HG02852 (cell line): ENCODE results near the gene SLC6A13.
"Not testable (repeated sequence)": the region's sequence is repeated elsewhere in the genome, so short reads cannot be mapped to it uniquely, and the experiment has no call there.

Source experiments
- ATAC-seq: cut with Tn5 transposase; IDR thresholded peaks from one replicate; pipeline ENCODE4 v1.9.1; 2021; ENCODE audit warnings: mild to moderate bottlenecking, moderate library complexity; ENCODE audit not compliant: unreplicated experiment

SLC6A13 gene

DNA sequence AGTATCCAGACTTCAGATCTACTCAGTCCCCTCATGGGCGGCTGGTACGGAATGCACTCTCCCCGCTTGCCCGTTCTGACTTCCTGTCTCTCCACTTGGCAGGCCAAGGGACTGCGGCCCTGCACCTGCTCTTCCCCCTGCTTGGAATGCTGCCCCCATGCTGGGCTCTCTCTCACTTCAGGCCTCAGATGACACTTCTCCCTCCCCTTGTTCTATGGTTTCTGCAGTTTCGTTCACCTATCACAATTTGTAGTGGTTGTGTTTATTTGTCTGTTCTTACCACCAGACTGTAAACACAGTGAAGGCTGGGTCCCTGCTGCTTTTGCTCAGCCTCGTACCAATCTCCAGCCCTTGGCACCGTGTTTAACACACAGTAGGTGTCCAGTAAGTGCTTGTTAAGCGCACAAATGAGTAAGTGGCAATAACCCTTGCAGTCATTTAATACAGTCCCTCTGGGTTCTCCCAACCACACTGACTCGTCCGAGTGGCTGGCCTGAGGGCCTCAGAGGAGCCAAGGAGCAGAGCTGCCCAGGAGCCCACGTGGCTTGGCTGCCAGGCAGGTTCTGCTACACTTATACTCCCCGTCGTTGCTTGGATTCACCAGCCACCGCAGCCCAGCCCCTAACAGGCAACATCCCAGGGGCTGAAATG is 60.4 kb downstream of the SLC6A13 start:
- no peak for ATAC-seq

GRCh38 chr12:201361-201760 is 61.3 kb downstream of the SLC6A13 start:
- ATAC-seq: no peak

- ATAC-seq: no peak
Measured at GRCh38 chr12:198705-199104, 63.9 kb downstream of the SLC6A13 start.

GRCh38 chr12:197911-198695 is 64.5 kb downstream of the SLC6A13 start:
- ATAC-seq: no peak

- no peak for ATAC-seq
Measured at GRCh38 chr12:197347-197746, 65.3 kb downstream of the SLC6A13 start.

DNA sequence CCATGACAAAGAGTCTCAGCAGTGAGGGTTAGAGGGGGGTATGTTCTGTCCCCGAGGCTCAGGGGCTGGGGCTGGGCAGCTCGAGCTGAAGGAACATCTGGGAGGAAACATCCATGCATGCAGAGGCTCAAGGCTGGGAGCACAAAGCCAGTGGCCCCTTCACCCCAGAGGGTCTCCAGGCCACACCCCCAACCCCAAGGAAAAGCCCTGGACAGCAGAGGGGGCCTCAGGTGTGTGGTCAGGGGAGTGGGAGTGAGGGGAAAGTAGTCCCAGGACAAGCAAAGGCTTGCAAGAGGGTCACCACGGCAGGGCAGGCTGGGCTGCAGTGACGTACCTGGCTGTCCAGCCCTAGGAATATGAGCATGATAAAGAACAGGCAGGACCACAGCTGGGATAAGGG is 66.2 kb downstream of the SLC6A13 start:
- ATAC-seq: no peak

GRCh38 chr12:195951-196350 is 66.7 kb downstream of the SLC6A13 start:
- ATAC-seq: no peak

GRCh38 chr12:195156-195555 is 67.5 kb downstream of the SLC6A13 start:
- ATAC-seq: no peak

GRCh38 chr12:194276-194675 is 68.4 kb downstream of the SLC6A13 start:
- no peak for ATAC-seq

GRCh38 chr12:193261-193660 is 69.4 kb downstream of the SLC6A13 start:
- no peak for ATAC-seq

- ATAC-seq: no peak
Measured at GRCh38 chr12:191541-191940, 71.1 kb downstream of the SLC6A13 start.

DNA sequence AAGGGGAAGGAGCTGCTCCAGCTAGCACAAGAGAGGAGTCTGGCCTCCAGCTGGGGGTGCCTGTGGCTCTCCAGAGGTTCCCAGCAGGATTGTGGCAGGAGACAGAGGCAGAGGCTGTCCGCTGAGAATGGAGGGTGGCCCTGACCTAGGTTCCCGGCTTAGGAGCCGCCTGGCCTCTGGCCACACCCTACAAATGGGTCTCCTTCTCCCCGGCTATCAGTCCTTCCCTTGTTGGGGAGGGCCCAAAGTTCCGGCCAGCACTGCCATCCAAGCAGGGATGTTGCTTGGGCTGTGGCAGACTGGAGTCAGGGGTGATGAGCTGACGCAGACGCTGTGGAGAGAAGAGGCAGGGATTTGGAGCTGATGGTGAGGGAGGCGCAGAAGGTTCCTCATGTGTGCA is 71.8 kb downstream of the SLC6A13 start:
- no peak for ATAC-seq

DNA sequence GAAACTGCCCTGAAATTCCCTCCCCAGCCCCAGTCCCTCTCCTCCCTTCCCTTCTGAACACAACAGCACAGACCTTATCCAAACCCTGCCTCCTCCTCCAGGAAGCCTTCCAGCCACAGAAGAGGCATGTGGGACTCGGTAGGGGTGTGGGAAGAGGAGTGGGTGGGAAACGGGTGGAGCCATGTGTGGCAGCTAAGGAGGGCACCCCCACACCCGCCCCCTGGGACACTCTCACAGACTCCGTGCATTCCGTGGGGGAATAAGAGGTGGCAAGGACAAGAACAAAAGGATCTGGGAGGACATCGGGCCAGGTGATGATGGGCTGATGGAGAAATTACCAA is 73.0 kb downstream of the SLC6A13 start:
- no peak for ATAC-seq

GRCh38 chr12:188910-189621 is 73.6 kb downstream of the SLC6A13 start:
- no peak for ATAC-seq

DNA sequence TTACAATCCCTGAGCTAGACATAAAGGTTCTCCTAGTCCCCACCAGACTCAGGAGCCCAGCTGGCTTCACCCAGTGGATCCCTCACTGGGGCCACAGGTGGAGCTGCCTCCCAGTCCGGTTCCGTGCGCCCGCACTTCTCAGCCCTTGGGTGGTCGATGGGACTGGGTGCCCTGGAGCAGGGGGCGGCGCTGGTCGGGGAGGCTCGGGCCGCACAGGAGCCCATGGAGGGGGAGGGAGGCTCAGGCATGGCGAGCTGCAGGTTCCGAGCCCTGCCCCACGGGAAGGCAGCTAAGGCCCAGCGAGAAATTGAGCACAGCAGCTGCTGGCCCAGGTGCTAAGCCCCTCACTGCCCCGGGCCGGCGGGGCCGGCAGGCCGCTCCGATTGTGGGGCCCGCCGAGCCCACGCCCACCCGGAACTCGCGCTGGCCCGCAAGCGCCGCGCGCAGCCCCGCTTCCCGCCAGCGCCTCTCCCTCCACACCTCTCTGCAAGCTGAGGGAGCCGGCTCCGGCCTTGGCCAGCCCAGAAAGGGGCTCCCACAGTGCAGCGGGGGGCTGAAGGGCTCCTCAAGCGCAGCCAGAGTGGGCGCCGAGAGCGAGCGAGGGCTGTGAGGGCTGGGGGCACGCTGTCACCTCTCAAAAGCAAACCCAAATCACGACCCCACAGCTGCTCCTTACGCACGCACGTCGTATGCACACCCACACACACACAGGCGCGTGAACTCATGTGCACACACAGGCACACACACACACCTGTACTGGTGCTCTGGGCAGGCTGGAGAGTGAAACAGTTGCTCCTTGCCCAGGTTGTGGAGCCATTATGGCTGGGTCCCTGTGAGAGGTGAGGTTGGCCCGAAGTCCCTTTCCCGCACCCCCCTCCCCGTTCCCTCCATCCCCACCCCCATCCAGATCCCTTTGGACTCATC is 74.4 kb downstream of the SLC6A13 start:
- not testable (repeated sequence) for ATAC-seq

DNA sequence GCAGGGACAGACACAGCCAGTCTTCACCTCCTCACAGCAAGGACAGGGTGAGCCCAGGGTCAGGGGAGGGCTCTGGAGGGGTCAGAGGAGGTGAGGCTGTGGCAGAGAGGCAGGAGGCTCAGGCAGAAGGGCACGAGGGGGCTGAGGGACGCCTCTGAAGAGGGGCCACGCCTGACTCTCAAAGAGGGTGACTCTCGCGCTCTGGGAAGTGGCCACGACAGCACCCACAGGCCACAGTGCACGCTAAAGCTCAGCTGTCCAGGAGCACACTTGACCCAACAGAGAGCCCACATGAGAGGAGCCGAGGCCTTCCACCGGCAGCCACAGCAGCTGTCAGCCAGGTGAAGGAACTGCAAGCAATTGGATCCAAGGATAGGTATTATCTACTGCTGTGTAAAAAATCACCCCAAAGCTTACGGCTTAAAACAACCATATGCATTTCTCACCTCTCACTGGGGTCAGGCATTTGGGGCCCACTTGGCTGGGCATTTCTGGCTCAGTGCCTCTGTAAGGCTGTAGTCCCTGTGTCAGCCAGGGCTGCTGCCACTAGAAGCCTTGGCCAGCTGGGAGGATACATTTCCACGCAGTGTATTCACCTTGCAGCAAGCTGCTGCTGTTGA is 76.5 kb downstream of the SLC6A13 start:
- no peak for ATAC-seq

DNA sequence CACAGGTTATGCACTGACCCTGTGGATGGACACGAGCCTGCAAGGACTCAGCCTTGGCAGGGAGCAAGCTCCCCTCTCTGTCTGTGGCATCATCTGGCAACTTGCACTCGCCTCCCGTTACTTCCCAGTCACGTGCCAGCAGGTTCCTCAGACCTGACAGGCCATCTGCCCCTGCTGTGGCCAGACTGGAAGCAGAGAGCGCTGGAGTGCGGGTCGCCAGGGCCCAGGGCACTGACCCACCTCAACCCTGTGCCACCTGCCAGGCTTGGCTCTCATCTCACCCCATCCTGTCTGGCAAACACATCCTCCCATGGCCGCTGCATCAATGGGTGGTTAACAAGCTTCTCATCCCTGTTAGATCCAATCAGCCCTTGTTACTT is 77.1 kb downstream of the SLC6A13 start:
- no peak for ATAC-seq

GRCh38 chr12:184811-185575 is 77.6 kb downstream of the SLC6A13 start:
- ATAC-seq: no peak

DNA sequence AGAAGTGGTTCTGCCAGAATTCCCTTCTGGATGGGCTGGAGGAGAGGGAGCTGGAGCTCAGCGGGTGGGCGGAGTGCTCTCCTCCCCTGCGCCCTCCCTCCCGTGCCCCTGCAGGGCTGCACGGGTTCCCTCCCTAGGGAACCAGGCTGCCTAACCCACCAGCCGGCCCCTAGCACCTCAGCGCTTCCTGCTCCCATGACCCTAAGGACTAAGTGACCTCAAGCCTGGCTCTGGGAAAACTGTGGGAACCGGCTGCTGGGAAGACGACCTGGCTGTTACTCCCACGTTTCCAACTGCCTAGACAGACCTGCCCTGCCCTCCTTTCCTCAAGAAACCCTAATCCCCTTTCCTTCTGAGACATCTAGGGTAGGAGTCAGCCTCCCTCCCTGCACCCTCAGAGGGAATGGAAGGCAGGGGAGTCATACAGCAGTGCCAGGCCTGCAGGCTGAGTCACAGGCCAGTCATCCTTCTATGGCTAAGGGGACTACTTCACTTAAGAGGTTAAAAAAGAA is 80.2 kb downstream of the SLC6A13 start:
- ATAC-seq: no peak

DNA sequence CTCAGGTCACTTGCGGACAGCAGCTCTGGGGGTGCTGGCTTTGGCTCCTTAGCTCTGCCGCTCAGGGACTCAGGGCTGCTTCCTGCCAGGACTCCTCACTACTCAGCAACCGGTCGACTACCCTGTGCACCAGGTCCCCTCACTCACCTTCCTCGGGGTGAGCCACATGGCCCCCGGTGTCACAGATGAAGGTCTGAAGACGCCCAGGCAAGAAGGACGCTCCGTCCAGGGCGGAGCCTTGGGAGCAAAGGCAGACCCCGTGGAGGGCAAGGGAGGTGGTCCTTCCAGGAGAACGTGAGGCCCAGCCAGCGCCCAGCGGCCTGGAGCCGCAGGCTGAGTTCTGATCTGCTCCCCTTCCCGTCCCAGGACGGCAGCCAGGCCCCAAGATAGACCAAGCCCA is 80.7 kb downstream of the SLC6A13 start:
- no peak for ATAC-seq
